ENCODE data around the gene PRDM1. TPM values are rescaled to one million over a fixed set of nuclear protein-coding genes. Genes with fewer than 3 reads are reported as not detected.

The PRDM1 gene
- polyA plus RNA-seq, 1 of the 3 experiments (the other 2 are of a cell fraction), result 4.0 TPM

- TF ChIP-seq REST (IDR thresholded peaks at IDR 0.05; ENCODE audit: low read depth, low read length) (no peak), GATA2 (CRISPR knock-in tag; IDR thresholded peaks at IDR 0.05) (no peak), JUND (IDR thresholded peaks at IDR 0.05) (no peak), FOXM1 (IDR thresholded peaks at IDR 0.05; ENCODE audit: low read depth) (no peak), SMC3 (IDR thresholded peaks at IDR 0.05; ENCODE audit: low read depth, low read length) (no peak), PBX3 (IDR thresholded peaks at IDR 0.05) (no peak), RXRA (IDR thresholded peaks at IDR 0.05; ENCODE audit: borderline replicate concordance, low read depth) (no peak), CTCF (IDR thresholded peaks at IDR 0.05) (no peak), MEF2A (IDR thresholded peaks at IDR 0.05; ENCODE audit: borderline replicate concordance, low read depth) (no peak), EZH2phosphoT487 (IDR thresholded peaks at IDR 0.05; ENCODE audit: borderline replicate concordance, low read depth) (no peak), SIN3A (IDR thresholded peaks at IDR 0.05; ENCODE audit: borderline replicate concordance, low read depth, low read length) (no peak), RFX5 (IDR thresholded peaks at IDR 0.05; ENCODE audit: low read length) (no peak)
- TF ChIP-seq, protein P1, sequence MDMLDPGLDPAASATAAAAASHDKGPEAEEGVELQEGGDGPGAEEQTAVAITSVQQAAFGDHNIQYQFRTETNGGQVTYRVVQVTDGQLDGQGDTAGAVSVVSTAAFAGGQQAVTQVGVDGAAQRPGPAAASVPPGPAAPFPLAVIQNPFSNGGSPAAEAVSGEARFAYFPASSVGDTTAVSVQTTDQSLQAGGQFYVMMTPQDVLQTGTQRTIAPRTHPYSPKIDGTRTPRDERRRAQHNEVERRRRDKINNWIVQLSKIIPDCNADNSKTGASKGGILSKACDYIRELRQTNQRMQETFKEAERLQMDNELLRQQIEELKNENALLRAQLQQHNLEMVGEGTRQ (IDR thresholded peaks at IDR 0.05; ENCODE audit: borderline replicate concordance, low read depth, low read length), result no peak
- Histone ChIP-seq H3K9me2 (no peaks in the 10 kb centered on the region), H3K27ac (ENCODE audit: low read depth in 2 of 2, low read length in 1 of 2) (no peak overlapping the region), H3K79me2 (ENCODE audit: insufficient read depth) (no peaks in the 10 kb centered on the region), H2AFZ (ENCODE audit: low read depth) (no peak overlapping the region), H3K4me2 (no peak overlapping the region), H3K9ac (no peak overlapping the region), H3K4me1 (ENCODE audit: control insufficient read depth in 1 of 2, insufficient read depth in 2 of 2, low read depth in 1 of 2, low read length in 1 of 2) (peaks cover 1 to 10% of the 10 kb centered on the region in 2 experiments; a peak in 3 of 4 replicates), H4K20me1 (ENCODE audit: insufficient read depth) (no peaks in the 10 kb centered on the region), H3K36me3 (replicated peaks in 1 of 2; ENCODE audit: control insufficient read depth in 1 of 2, insufficient read depth in 2 of 2, low read length in 1 of 2) (no peaks in the 10 kb centered on the region), H3K9me3 (no peaks in the 10 kb centered on the region), H3K27me3 (ENCODE audit: insufficient read depth) (no peaks in the 10 kb centered on the region), H3F3A (replicated peaks; ENCODE audit: insufficient read depth) (peaks cover 5% of the 10 kb centered on the region), H3K4me3 (ENCODE audit: low read depth in 2 of 2, low read length in 1 of 2) (no peak overlapping the region)
- 95% methylated on average over 2 of the region's 2 CpGs for WGBS (ENCODE audit: low lambda C conversion rate)
- DNase-seq, result no peak
- POLR2A ChIA-PET, result no interaction called here
- CTCF ChIA-PET, result no interaction called here
These were observed 41.1 kb upstream of the PRDM1 start for GRCh38 chr6:106045077-106045476.

All from SK-N-SH (cell line).